D341Med (cell line): ENCODE measurements around the gene NRXN3.

Experiments
- DNase-seq: peaks from one replicate; pipeline ENCODE4 v3.0.0; 2012; ENCODE audit warnings: low spot score

NRXN3 gene

GRCh38 chr14:78324353-78324752 is 154.2 kb downstream of the NRXN3 start:
- DNase-seq: no peak

- DNase-seq: no peak
Observed at GRCh38 chr14:78325911-78326310, 155.7 kb downstream of the NRXN3 start.

GRCh38 chr14:78327426-78328221 is 157.5 kb downstream of the NRXN3 start:
- peak; percentile 35 for DNase-seq

- no peak for DNase-seq
Observed at GRCh38 chr14:78329371-78329770, 159.2 kb downstream of the NRXN3 start.

GRCh38 chr14:78335531-78335930 is 165.4 kb downstream of the NRXN3 start:
- DNase-seq: no peak

- no peak for DNase-seq
Observed at GRCh38 chr14:78340250-78340649, 170.1 kb downstream of the NRXN3 start.

GRCh38 chr14:78341827-78342389 is 171.7 kb downstream of the NRXN3 start:
- no peak for DNase-seq

GRCh38 chr14:78342879-78343278 is 172.7 kb downstream of the NRXN3 start:
- DNase-seq: no peak

- no peak for DNase-seq
Observed at GRCh38 chr14:78344290-78344689, 174.1 kb downstream of the NRXN3 start.

GRCh38 chr14:78345131-78345744 is 175.1 kb downstream of the NRXN3 start:
- DNase-seq: peak; percentile 82

- DNase-seq: no peak
Observed at GRCh38 chr14:78346747-78347146, 176.6 kb downstream of the NRXN3 start.

- DNase-seq: no peak
Observed at GRCh38 chr14:78355109-78355508, 184.9 kb downstream of the NRXN3 start.

GRCh38 chr14:78356391-78356790 is 186.2 kb downstream of the NRXN3 start:
- no peak for DNase-seq

- no peak for DNase-seq
Observed at GRCh38 chr14:78358591-78358990, 188.4 kb downstream of the NRXN3 start.

GRCh38 chr14:78359581-78359980 is 189.4 kb downstream of the NRXN3 start:
- no peak for DNase-seq

GRCh38 chr14:78363008-78363407 is 192.8 kb downstream of the NRXN3 start:
- no peak for DNase-seq

GRCh38 chr14:78367355-78367754 is 197.2 kb downstream of the NRXN3 start:
- DNase-seq: no peak

GRCh38 chr14:78383060-78383459 is 212.9 kb downstream of the NRXN3 start:
- DNase-seq: no peak

- no peak for DNase-seq
Observed at GRCh38 chr14:78398216-78398615, 228.0 kb downstream of the NRXN3 start.

- no peak for DNase-seq
Observed at GRCh38 chr14:78399316-78399889, 229.2 kb downstream of the NRXN3 start.

- no peak for DNase-seq
Observed at GRCh38 chr14:78401866-78402265, 231.7 kb downstream of the NRXN3 start.

- DNase-seq: no peak
Observed at GRCh38 chr14:78403278-78403815, 233.2 kb downstream of the NRXN3 start.
